Measurements from ENCODE around the gene PPP2R2C. TPM values are rescaled to one million over a fixed set of nuclear protein-coding genes. Genes with fewer than 3 reads are reported as not detected.

The PPP2R2C gene
- total RNA-seq, 1 experiment from 2014 or later = 32.9 TPM

- DNase-seq (ENCODE audit: low read depth, low spot score) (no peak), ATAC-seq (no peak)
- H3K27ac ChIP-seq (ENCODE audit: low read depth, low read length) = no peak overlapping the region
- no peak overlapping the region for H3K9ac ChIP-seq (ENCODE audit: low read length)
- H3K27me3 ChIP-seq (ENCODE audit: insufficient read depth, low read length) = 0 out of 2 replicates have a peak, but pooled peaks cover 3% of the 10 kb centered on the region
- peaks cover 27 to 34% of the 10 kb centered on the region in 2 experiments for H3K4me1 ChIP-seq (ENCODE audit: control insufficient read depth in 1 of 2, insufficient read depth in 2 of 2, low read length in 2 of 2)
- no peaks in the 10 kb centered on the region; the same call in 1 of the 2 replicates for H4K20me1 ChIP-seq (ENCODE audit: insufficient read depth)
- ChIA-PET POLR2A (no interaction called here), CTCF (no interaction called here), RAD21 (ENCODE audit: low non-redundant PET in 1 of 2, low total read pairs in 2 of 2, uncharacterized antibody in 2 of 2, unreplicated experiment in 2 of 2) (no interaction called here)
- intact Hi-C loops (cut with micrococcal nuclease) = loop anchor here (10.0 kb wide), 1 partner anchor 345 kb away; no protein-coding TSS in a partner anchor
- BruUV-seq (replicated peaks) = no TSS peak
- no peak overlapping the region for H3K4me2 ChIP-seq (ENCODE audit: low read length)
- no peak overlapping the region for H2AFZ ChIP-seq (ENCODE audit: low read depth, low read length, poor library complexity, severe bottlenecking)
- H3K36me3 ChIP-seq (ENCODE audit: control insufficient read depth in 1 of 2, insufficient read depth in 2 of 2, low read length in 2 of 2) = no peaks in the 10 kb centered on the region
- H3K79me2 ChIP-seq (ENCODE audit: insufficient read depth, low read length) = no peaks in the 10 kb centered on the region
- TF ChIP-seq EZH2phosphoT487 (IDR thresholded peaks at IDR 0.05; ENCODE audit: borderline replicate concordance) (no peak), SRF (IDR thresholded peaks at IDR 0.05; ENCODE audit: low read depth) (no peak), ATF3 (IDR thresholded peaks at IDR 0.05) (no peak), ELF1 (IDR thresholded peaks at IDR 0.05; ENCODE audit: borderline replicate concordance, low read depth) (no peak), REST (IDR thresholded peaks at IDR 0.05; ENCODE audit: low read depth) (no peak), CBX3 (IDR thresholded peaks at IDR 0.05; ENCODE audit: low read depth) (no peak), SIN3A (IDR thresholded peaks at IDR 0.05; ENCODE audit: low read depth) (no peak), EZH2 (IDR thresholded peaks at IDR 0.05) (no peak), FOSL1 (IDR thresholded peaks at IDR 0.05; ENCODE audit: low read depth) (no peak), TCF7L2 (IDR thresholded peaks at IDR 0.05; ENCODE audit: borderline replicate concordance, extremely low read depth, insufficient read depth, insufficient read length) (no peak), SP1 (IDR thresholded peaks at IDR 0.05; ENCODE audit: low read depth) (no peak), ZNF274 (IDR thresholded peaks at IDR 0.05; ENCODE audit: low read depth, low read length) (no peak), MAX (IDR thresholded peaks at IDR 0.05) (no peak)
- H3K9me2 ChIP-seq (ENCODE audit: insufficient read depth) = no peaks in the 10 kb centered on the region
- H3K9me3 ChIP-seq (ENCODE audit: control insufficient read depth in 1 of 2, insufficient read depth in 1 of 2, low read depth in 1 of 2, low read length in 2 of 2) = no peaks in the 10 kb centered on the region
- H3K4me3 ChIP-seq (replicated peaks in 1 of 2; ENCODE audit: low read depth in 1 of 2, low read length in 2 of 2) = no peak overlapping the region
These were observed 132.5 kb downstream of the PPP2R2C start for GRCh38 chr4:6339818-6340445.

Data from HCT116 (cell line).